ENCODE measurements around the gene KYNU. TPM values are rescaled to one million over a fixed set of nuclear protein-coding genes. Genes with fewer than 3 reads are reported as not detected.

Gene KYNU
- total RNA-seq, 1 experiment from 2014 or later: 0.37 TPM

DNA sequence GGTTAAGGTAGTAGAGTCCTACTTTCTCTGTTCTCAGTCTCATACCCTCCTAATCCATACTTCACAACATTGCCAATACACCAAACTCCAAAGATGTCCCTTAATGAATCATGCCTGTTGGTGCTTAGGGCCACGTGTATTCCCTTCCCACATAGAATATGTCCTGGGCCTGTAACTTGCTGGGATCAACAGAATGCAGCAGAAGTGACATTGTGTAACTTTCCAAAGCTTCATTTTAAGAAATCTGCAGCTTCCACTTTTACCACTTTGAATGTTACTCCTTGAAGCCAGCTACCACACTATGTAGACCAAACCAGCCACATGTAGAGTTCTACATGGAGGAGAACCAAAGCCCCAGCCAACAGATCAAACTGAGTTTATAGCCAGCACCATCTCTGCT, 193.2 kb downstream of the KYNU start:
- H4K20me1 ChIP-seq (ENCODE audit: control insufficient read depth, insufficient read depth, insufficient read length): no peaks in the 10 kb centered on the region
- no peaks in the 10 kb centered on the region for H3K23me2 ChIP-seq (ENCODE audit: insufficient read length, low read depth, low read length, poor library complexity, severe bottlenecking)
- Mint-ChIP-seq H3K4me3 (no peak overlapping the region), H3K27ac (no peak overlapping the region), H3K4me1 (no peaks in the 10 kb centered on the region), H3K27me3 (ENCODE audit: low read depth) (no peaks in the 10 kb centered on the region), H3K9me3 (peaks cover 15 to 18% of the 10 kb centered on the region in 2 experiments), H3K36me3 (ENCODE audit: insufficient read depth in 1 of 3, low read depth in 3 of 3) (peaks cover 3 to 15% (median 10%) of the 10 kb centered on the region in 3 experiments; a peak in 6 of 7 replicates)
- no peak overlapping the region for H3K27ac ChIP-seq (ENCODE audit: insufficient read length, low read depth, low read length)
- no peak overlapping the region for H3K23ac ChIP-seq (ENCODE audit: insufficient read length, low read depth, low read length)
- H2BK20ac ChIP-seq (ENCODE audit: low read depth, low read length, poor library complexity, severe bottlenecking): no peak overlapping the region
- H2BK5ac ChIP-seq (ENCODE audit: insufficient read length, low read length): no peak overlapping the region
- WGBS (ENCODE audit: extremely low coverage, insufficient read length, low lambda C conversion rate): no CpG with 5 or more reads among the region's 1 CpG
- H3T11ph ChIP-seq (ENCODE audit: low read length): no peak overlapping the region
- no peak overlapping the region for H4K91ac ChIP-seq (ENCODE audit: insufficient read length, low read depth, low read length)
- no peak overlapping the region for H4K8ac ChIP-seq (replicated peaks; ENCODE audit: insufficient read length, low read depth, low read length)
- H2AK5ac ChIP-seq (ENCODE audit: insufficient read length, low read length): no peak overlapping the region
- no peak overlapping the region for H3K4ac ChIP-seq (ENCODE audit: low read depth, low read length)
- no peak overlapping the region for H3K56ac ChIP-seq (ENCODE audit: insufficient read length, low read depth, low read length)
- H4K5ac ChIP-seq (ENCODE audit: insufficient read length, low read depth, low read length): no peak overlapping the region
- no peak overlapping the region for H2BK120ac ChIP-seq (ENCODE audit: low read depth, low read length, poor library complexity, severe bottlenecking)
- H3K27me3 ChIP-seq (ENCODE audit: insufficient read depth, low read length): no peaks in the 10 kb centered on the region
- no peak overlapping the region for H3K9ac ChIP-seq (ENCODE audit: extremely low read depth, insufficient read length, low read length)
- no peak overlapping the region for H3K18ac ChIP-seq (ENCODE audit: insufficient read length, low read depth, low read length)
- H3K14ac ChIP-seq (ENCODE audit: insufficient read depth, low read length): no peak overlapping the region
- no peaks in the 10 kb centered on the region for H3K79me1 ChIP-seq (ENCODE audit: insufficient read depth, low read depth, low read length, poor library complexity, severe bottlenecking)
- TF ChIP-seq CTCF (conservative IDR thresholded peaks at IDR 0.05): no peak
- no peaks in the 10 kb centered on the region for H3K4me1 ChIP-seq (ENCODE audit: insufficient read depth, low read length)
- no peaks in the 10 kb centered on the region for H3K9me3 ChIP-seq (ENCODE audit: control insufficient read depth, low read depth, low read length)
- no peak overlapping the region for H2BK15ac ChIP-seq (ENCODE audit: low read depth, low read length)
- H3K4me2 ChIP-seq (ENCODE audit: insufficient read depth, insufficient read length, low read length): no peak overlapping the region
- H3K79me2 ChIP-seq (ENCODE audit: insufficient read depth, low read length): no peaks in the 10 kb centered on the region
- H2AFZ ChIP-seq (ENCODE audit: low read length): no peak overlapping the region
- no peak overlapping the region for H2BK12ac ChIP-seq (ENCODE audit: insufficient read length, low read depth, low read length)
- DNase-seq: no peak

All from H9 (cell line).